HCT116 (cell line): ENCODE results near the gene GALE. TPM values are rescaled to one million over a fixed set of nuclear protein-coding genes. Genes with fewer than 3 reads are reported as not detected.
A peak's percentile ranks its signal among the peaks of the same experiment; 100 is the strongest.

Experiments used
- ATAC-seq: fragments of 200-7000 bp; cut with Tn5 transposase; 2 replicates; pipeline ENCODE4 v1.9.1; 2020; ENCODE audit warnings: mild to moderate bottlenecking, moderate library complexity
- Bru-seq: library from RNA; stranded (reverse); fragments of 400-500 nt; gene quantifications from one replicate; lab custom pipeline; 2021; lab: Mats Ljungman, UMichigan
- BruChase-seq, 2 experiments: library from RNA; stranded (reverse); fragments of 400-500 nt; gene quantifications; one replicate each; lab custom pipeline; 2021; lab: Mats Ljungman, UMichigan
- BruUV-seq: library from RNA; stranded (reverse); fragments of 400-500 nt; replicated peaks from 2 replicates; lab custom pipeline; 2021; lab: Mats Ljungman, UMichigan
- CTCF ChIA-PET: fragments of 300-600 bp; sonication (Branson Sonifier 250); formaldehyde crosslinking; loops from one replicate; lab custom pipeline; 2021; ENCODE audit warnings: antibody characterized with exemption; lab: Charles Lee
- POLR2A ChIA-PET: fragments of 300-600, 350-600 bp; sonication (Branson Sonifier 250); formaldehyde crosslinking; loops from one replicate; lab custom pipeline; 2021; ENCODE audit warnings: antibody characterized with exemption; lab: Charles Lee
- RAD21 ChIA-PET, 2 experiments: fragments of 300-600 bp; sonication (Branson Sonifier 250); formaldehyde crosslinking; loops; one replicate each; lab custom pipeline; 2023; ENCODE audit warnings: low total read pairs in 2 of 2; ENCODE audit not compliant: uncharacterized antibody in 2 of 2, unreplicated experiment in 2 of 2, low non-redundant PET in 1 of 2; lab: Charles Lee
- DNase-seq: peaks from one replicate; pipeline ENCODE4 v3.0.0-alpha.2; 2010; ENCODE audit warnings: low read depth, low spot score
- H2AFZ ChIP-seq: fragments of 200-600 bp; shearing (Covaris generic), sonication (generic); 2 replicates; pipeline ENCODE4 v1.6.1; 2017; ENCODE audit warnings: low read depth, mixed run types, mixed read lengths, antibody characterized with exemption, low read length; ENCODE audit not compliant: poor library complexity, severe bottlenecking
- H3K27ac ChIP-seq: 2 replicates; pipeline ENCODE4 v1.5.1; 2012; ENCODE audit warnings: low read depth, low read length
- H3K27me3 ChIP-seq: fragments of 200-600 bp; sonication (generic); 2 replicates; pipeline ENCODE4 v1.6.1; 2016; ENCODE audit warnings: mixed run types, low read length, mixed read lengths; ENCODE audit not compliant: insufficient read depth
- H3K36me3 ChIP-seq, 2 experiments: fragments of 200-500 bp in 1 of 2; fragments of 200-600 bp in 1 of 2; sonication (Bioruptor generic) in 1 of 2; sonication (generic) in 1 of 2; 2 replicates each; pipeline versions ENCODE4 v1.5.1 to v1.6.1; 2014 to 2016; ENCODE audit warnings: low read length in 2 of 2, inconsistent platforms in 1 of 2, mixed read lengths in 1 of 2, mixed run types in 1 of 2; ENCODE audit not compliant: insufficient read depth in 2 of 2, control insufficient read depth in 1 of 2
- H3K4me1 ChIP-seq, 2 experiments: fragments of 200-600 bp in 1 of 2; sonication (generic) in 1 of 2; 2 replicates each; pipeline versions ENCODE4 v1.5.1 to v1.6.1; 2012 to 2017; ENCODE audit warnings: low read length in 2 of 2, inconsistent platforms in 1 of 2, mild to moderate bottlenecking in 1 of 2, mixed read lengths in 1 of 2, mixed run types in 1 of 2, moderate library complexity in 1 of 2; ENCODE audit not compliant: insufficient read depth in 2 of 2, control insufficient read depth in 1 of 2
- H3K4me2 ChIP-seq: fragments of 200-600 bp; sonication (generic); 2 replicates; pipeline ENCODE4 v1.6.1; 2017; ENCODE audit warnings: mixed run types, low read length, mixed read lengths
- H3K4me3 ChIP-seq, 2 experiments: fragments of 200-600 bp in 1 of 2; sonication (generic) in 1 of 2; replicated peaks in 1 of 2; 2 replicates each; pipeline ENCODE4 v1.5.1; 2011 to 2016; ENCODE audit warnings: low read length in 2 of 2, control low read depth in 1 of 2, low read depth in 1 of 2, mild to moderate bottlenecking in 1 of 2, mixed read lengths in 1 of 2, mixed run types in 1 of 2
- H3K79me2 ChIP-seq: fragments of 200-600 bp; sonication (generic); 2 replicates; pipeline ENCODE4 v1.6.1; 2017; ENCODE audit warnings: mild to moderate bottlenecking, mixed run types, low read length, moderate library complexity, mixed read lengths; ENCODE audit not compliant: insufficient read depth
- H3K9ac ChIP-seq: fragments of 200-600 bp; sonication (generic); 2 replicates; pipeline ENCODE4 v1.6.1; 2016; ENCODE audit warnings: low read length, mixed read lengths
- H3K9me2 ChIP-seq: fragments of 200-600 bp; sonication (generic), shearing (Covaris generic); 2 replicates; pipeline ENCODE4 v1.6.1; 2017; ENCODE audit warnings: mixed run types, mild to moderate bottlenecking, moderate library complexity; ENCODE audit not compliant: insufficient read depth
- H3K9me3 ChIP-seq, 2 experiments: fragments of 200-500 bp in 1 of 2; fragments of 200-600 bp in 1 of 2; sonication (Bioruptor generic) in 1 of 2; sonication (generic) in 1 of 2; 2 replicates each; pipeline ENCODE4 v1.6.1; 2014 to 2017; ENCODE audit warnings: low read length in 2 of 2, mixed read lengths in 2 of 2, inconsistent platforms in 1 of 2, low read depth in 1 of 2, mild to moderate bottlenecking in 1 of 2, mixed run types in 1 of 2, moderate library complexity in 1 of 2; ENCODE audit not compliant: control insufficient read depth in 1 of 2, insufficient read depth in 1 of 2
- H4K20me1 ChIP-seq: fragments of 200-600 bp; sonication (generic), shearing (Covaris generic); 2 replicates; pipeline ENCODE4 v1.6.1; 2017; ENCODE audit warnings: mixed run types, mild to moderate bottlenecking, moderate library complexity; ENCODE audit not compliant: insufficient read depth
- CBX3 ChIP-seq: IDR thresholded peaks from 2 replicates; pipeline ENCODE4 v1.6.1; 2012; ENCODE audit warnings: low read depth
- CEBPB ChIP-seq: IDR thresholded peaks from 2 replicates; pipeline ENCODE4 v1.6.1; 2012; ENCODE audit warnings: low read depth
- EGR1 ChIP-seq: IDR thresholded peaks from 2 replicates; pipeline ENCODE4 v1.6.1; 2012; ENCODE audit warnings: low read depth
- ELF1 ChIP-seq: IDR thresholded peaks from 2 replicates; pipeline ENCODE4 v1.6.1; 2012; ENCODE audit warnings: low read depth, borderline replicate concordance
- EZH2 ChIP-seq: fragments of 200-600 bp; sonication (generic); IDR thresholded peaks from 2 replicates; pipeline ENCODE4 v1.6.1; 2017; ENCODE audit warnings: antibody characterized with exemption, mixed run types
- EZH2phosphoT487 ChIP-seq: fragments of 200-600 bp; IDR thresholded peaks from 2 replicates; pipeline ENCODE4 v1.6.1; 2018; ENCODE audit warnings: antibody characterized with exemption, borderline replicate concordance
- FOSL1 ChIP-seq: IDR thresholded peaks from 2 replicates; pipeline ENCODE4 v1.6.1; 2012; ENCODE audit warnings: low read depth
- JUND ChIP-seq: IDR thresholded peaks from 2 replicates; pipeline ENCODE4 v1.6.1; 2012
- POLR2A ChIP-seq: IDR thresholded peaks from 2 replicates; pipeline ENCODE4 v1.7.0; 2011; ENCODE audit warnings: borderline replicate concordance; ENCODE audit not compliant: insufficient read depth, insufficient read length; ENCODE audit errors: extremely low read depth
- POLR2AphosphoS5 ChIP-seq: IDR thresholded peaks from 2 replicates; pipeline ENCODE4 v1.6.1; 2011; ENCODE audit warnings: mild to moderate bottlenecking, low read depth, low read length, moderate library complexity
- RAD21 ChIP-seq: IDR thresholded peaks from 2 replicates; pipeline ENCODE4 v1.6.1; 2012; ENCODE audit warnings: low read depth, mild to moderate bottlenecking
- SP1 ChIP-seq: IDR thresholded peaks from 2 replicates; pipeline ENCODE4 v1.6.1; 2012; ENCODE audit warnings: low read depth
- SRF ChIP-seq: IDR thresholded peaks from 2 replicates; pipeline ENCODE4 v1.6.1; 2012; ENCODE audit warnings: low read depth
- TCF7L2 ChIP-seq: IDR thresholded peaks from 2 replicates; pipeline ENCODE4 v1.7.0; 2011; ENCODE audit warnings: borderline replicate concordance, inconsistent platforms; ENCODE audit not compliant: insufficient read depth, insufficient read length; ENCODE audit errors: extremely low read depth
- YY1 ChIP-seq: IDR thresholded peaks from 2 replicates; pipeline ENCODE4 v1.6.1; 2011; ENCODE audit warnings: low read length, low read depth, moderate library complexity, mild to moderate bottlenecking; ENCODE audit not compliant: insufficient replicate concordance; ENCODE audit errors: extremely low read depth
- ZFX ChIP-seq: fragments of 450-650 bp; IDR thresholded peaks from 2 replicates; pipeline ENCODE4 v1.6.1; 2017
- ZNF274 ChIP-seq: fragments of 200-500 bp; sonication (Bioruptor generic); IDR thresholded peaks from 2 replicates; pipeline ENCODE4 v1.6.1; 2014; ENCODE audit warnings: mild to moderate bottlenecking, low read depth, low read length, inconsistent platforms
- intact Hi-C: fragments of 100-400 bp; cut with micrococcal nuclease; formaldehyde crosslinking; loops from 2 replicates; pipeline ENCODE4 v1.10.0; 2022
- long read RNA-seq: library from polyadenylated mRNA; unstranded; transcript quantifications from one replicate; pipeline ENCODE4 v2.0.0, GENCODE V29; 2021; ENCODE audit not compliant: unreplicated experiment
- polyA plus RNA-seq: library from polyadenylated mRNA; unstranded; fragments of >200 nt; gene quantifications from 2 replicates; pipeline ENCODE4 v1.2.1, GENCODE V29; 2012; ENCODE audit warnings: missing spikeins
- total RNA-seq: library from RNA; stranded (reverse); gene quantifications from one replicate; pipeline ENCODE4 v1.2.1, GENCODE V29; 2021; ENCODE audit not compliant: unreplicated experiment
- TF ChIP-seq, protein P1 (sequence below): IDR thresholded peaks from 2 replicates; pipeline ENCODE4 v1.6.1; 2012
- TF ChIP-seq, protein P2 (sequence below): IDR thresholded peaks from 2 replicates; pipeline ENCODE4 v1.6.1; 2011; ENCODE audit warnings: mild to moderate bottlenecking, low read length, moderate library complexity; ENCODE audit not compliant: insufficient replicate concordance; ENCODE audit errors: extremely low read depth
- TF ChIP-seq, protein P3 (sequence below): IDR thresholded peaks from 2 replicates; pipeline ENCODE4 v1.6.1; 2012
- TF ChIP-seq, protein P4 (sequence below), 3 experiments: fragments of 200-600 bp in 1 of 3; sonication (generic) in 1 of 3; IDR thresholded peaks in 2 of 3; conservative IDR thresholded peaks in 1 of 3; 2 replicates each; pipeline ENCODE4 v1.5.1; 2012 to 2017; ENCODE audit warnings: low read depth in 2 of 3, low read length in 2 of 3, antibody characterized with exemption in 1 of 3, borderline replicate concordance in 1 of 3, control low read depth in 1 of 3, mild to moderate bottlenecking in 1 of 3, mixed read lengths in 1 of 3, mixed run types in 1 of 3, moderate library complexity in 1 of 3; ENCODE audit not compliant: insufficient read depth in 1 of 3

The GALE gene
- total RNA-seq (114 TPM), Bru-seq, nascent RNA (percentile 80 among the genes with signal in this experiment), BruChase-seq, experiment 1, labeled RNA remaining after a 6-hour chase (percentile 91 among the genes with signal in this experiment), BruChase-seq, experiment 2, labeled RNA remaining after a 2-hour chase (percentile 88 among the genes with signal in this experiment)
- 126 and 140 TPM in 2 replicates for polyA plus RNA-seq
- long read RNA-seq, transcript GALE-216 (12 exons, 1,566 nt): major isoform, 130 of 212 reads
- long read RNA-seq, partial matches to known transcripts: 14 of 212 reads
- long read RNA-seq, other reads (novel, unspliced or antisense): 58 of 212 reads

DNA sequence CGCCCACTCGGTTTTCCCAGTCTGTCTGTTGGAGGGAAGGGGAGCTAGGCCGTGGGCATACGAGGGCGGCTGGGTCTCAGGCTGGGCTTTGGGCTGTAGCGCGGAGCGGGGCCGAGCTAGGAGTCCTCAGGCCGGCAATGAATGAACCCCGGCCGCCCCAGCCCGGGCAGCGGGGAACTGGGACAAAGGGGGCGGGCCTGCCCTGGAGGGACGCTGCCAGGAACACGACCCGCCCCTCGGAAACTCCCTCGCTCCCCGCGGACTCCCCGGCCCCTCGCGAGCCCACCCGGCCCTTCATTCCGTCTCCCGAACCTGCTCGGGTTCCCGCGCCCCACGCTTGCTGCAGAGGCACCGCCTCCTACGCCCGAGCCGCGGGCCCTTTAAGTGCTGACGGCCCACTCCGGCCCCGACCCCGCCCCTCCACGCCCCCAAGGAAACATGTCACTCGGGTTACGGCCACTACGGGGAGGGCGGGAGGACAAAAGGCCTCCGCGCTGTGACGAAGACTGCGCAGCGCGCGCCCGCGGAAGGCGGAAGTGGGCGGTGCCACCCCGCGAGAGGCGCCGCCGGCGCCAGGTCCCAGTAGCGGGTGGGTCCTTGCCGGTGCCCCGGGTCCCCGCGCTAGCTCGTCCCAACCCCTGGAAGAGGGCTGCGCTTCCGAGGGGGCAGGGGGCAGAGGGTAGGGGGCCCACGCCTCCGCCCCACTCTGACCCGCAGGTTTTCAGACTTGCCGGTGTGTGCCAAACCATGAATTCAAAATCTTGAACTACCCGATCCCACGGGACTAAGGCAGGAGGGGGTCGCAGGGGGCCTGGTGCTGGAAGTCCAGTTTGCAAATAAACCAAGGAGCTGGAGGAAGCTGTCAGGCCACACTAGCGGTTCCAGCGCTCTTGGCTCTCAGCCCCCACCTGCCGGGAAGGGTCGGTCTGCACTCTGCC is at the start of gene GALE:
Gene GALE (minus strand): TSS at position 355 of the 938 bp plus-strand sequence. CDS start 1,747 bp downstream, outside the sequence.
- Histone ChIP-seq H3K9me3 (no peaks in the 10 kb centered on the region), H3K9me2 (no peaks in the 10 kb centered on the region), H3K27ac (peak within 1 kb of the TSS; percentile 93), H2AFZ (no peak within 1 kb of the TSS), H3K36me3 (peaks cover 12 to 21% of the 10 kb centered on the region in 2 experiments; a peak in 3 of 4 replicates), H4K20me1 (no peaks in the 10 kb centered on the region), H3K27me3 (no peaks in the 10 kb centered on the region), H3K4me2 (peak within 1 kb of the TSS; percentile 92), H3K9ac (peak within 1 kb of the TSS; percentile 87), H3K4me3 (peak within 1 kb of the TSS; percentile 65 to 94), H3K4me1 (peaks cover 10 to 35% of the 10 kb centered on the region in 2 experiments), H3K79me2 (peaks cover 22% of the 10 kb centered on the region; the same call in 1 of the 2 replicates)
- intact Hi-C loops: loop anchor here (1.0 kb wide), 1 partner anchor 22 kb away; the partner anchor contains the start of gene PITHD1
- ChIA-PET CTCF (interaction anchor here (0.6 to 2.7 kb wide), 3 partner anchors 10 to 116 kb away, joined by 3 to 15 read pairs (median 13); no protein-coding TSS in a partner anchor), RAD21 (no interaction called here), POLR2A (interaction anchor here (1.2 to 2.0 kb wide), 4 partner anchors 9 to 25 kb away, joined by 3 to 9 read pairs (median 4); partner anchors contain the start of genes HMGCL and LYPLA2)
- peak; percentile 86 for DNase-seq
- no TSS peak for BruUV-seq
- peak; percentile 71 for ATAC-seq
- TF ChIP-seq, protein P1, sequence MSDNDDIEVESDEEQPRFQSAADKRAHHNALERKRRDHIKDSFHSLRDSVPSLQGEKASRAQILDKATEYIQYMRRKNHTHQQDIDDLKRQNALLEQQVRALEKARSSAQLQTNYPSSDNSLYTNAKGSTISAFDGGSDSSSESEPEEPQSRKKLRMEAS: no peak
- TF ChIP-seq RAD21: no peak
- TF ChIP-seq, protein P2, sequence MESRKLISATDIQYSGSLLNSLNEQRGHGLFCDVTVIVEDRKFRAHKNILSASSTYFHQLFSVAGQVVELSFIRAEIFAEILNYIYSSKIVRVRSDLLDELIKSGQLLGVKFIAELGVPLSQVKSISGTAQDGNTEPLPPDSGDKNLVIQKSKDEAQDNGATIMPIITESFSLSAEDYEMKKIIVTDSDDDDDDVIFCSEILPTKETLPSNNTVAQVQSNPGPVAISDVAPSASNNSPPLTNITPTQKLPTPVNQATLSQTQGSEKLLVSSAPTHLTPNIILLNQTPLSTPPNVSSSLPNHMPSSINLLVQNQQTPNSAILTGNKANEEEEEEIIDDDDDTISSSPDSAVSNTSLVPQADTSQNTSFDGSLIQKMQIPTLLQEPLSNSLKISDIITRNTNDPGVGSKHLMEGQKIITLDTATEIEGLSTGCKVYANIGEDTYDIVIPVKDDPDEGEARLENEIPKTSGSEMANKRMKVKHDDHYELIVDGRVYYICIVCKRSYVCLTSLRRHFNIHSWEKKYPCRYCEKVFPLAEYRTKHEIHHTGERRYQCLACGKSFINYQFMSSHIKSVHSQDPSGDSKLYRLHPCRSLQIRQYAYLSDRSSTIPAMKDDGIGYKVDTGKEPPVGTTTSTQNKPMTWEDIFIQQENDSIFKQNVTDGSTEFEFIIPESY: peak; percentile 88
- TF ChIP-seq EZH2: no peak
- peak; percentile 84 for TF ChIP-seq TCF7L2
- TF ChIP-seq ZFX: peak; percentile 38; the same call in 1 of the 2 replicates
- TF ChIP-seq, protein P3, sequence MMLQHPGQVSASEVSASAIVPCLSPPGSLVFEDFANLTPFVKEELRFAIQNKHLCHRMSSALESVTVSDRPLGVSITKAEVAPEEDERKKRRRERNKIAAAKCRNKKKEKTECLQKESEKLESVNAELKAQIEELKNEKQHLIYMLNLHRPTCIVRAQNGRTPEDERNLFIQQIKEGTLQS: no peak
- TF ChIP-seq SP1: no peak
- TF ChIP-seq SRF: no peak
- TF ChIP-seq POLR2AphosphoS5: peak; percentile 85
- TF ChIP-seq YY1: peak; percentile 73
- no peak for TF ChIP-seq ELF1
- no peak for TF ChIP-seq EGR1
- no peak for TF ChIP-seq CEBPB
- TF ChIP-seq, protein P4, sequence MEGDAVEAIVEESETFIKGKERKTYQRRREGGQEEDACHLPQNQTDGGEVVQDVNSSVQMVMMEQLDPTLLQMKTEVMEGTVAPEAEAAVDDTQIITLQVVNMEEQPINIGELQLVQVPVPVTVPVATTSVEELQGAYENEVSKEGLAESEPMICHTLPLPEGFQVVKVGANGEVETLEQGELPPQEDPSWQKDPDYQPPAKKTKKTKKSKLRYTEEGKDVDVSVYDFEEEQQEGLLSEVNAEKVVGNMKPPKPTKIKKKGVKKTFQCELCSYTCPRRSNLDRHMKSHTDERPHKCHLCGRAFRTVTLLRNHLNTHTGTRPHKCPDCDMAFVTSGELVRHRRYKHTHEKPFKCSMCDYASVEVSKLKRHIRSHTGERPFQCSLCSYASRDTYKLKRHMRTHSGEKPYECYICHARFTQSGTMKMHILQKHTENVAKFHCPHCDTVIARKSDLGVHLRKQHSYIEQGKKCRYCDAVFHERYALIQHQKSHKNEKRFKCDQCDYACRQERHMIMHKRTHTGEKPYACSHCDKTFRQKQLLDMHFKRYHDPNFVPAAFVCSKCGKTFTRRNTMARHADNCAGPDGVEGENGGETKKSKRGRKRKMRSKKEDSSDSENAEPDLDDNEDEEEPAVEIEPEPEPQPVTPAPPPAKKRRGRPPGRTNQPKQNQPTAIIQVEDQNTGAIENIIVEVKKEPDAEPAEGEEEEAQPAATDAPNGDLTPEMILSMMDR (IDR thresholded peaks at IDR 0.05 in 2 of 3, conservative IDR thresholded peaks at IDR 0.05 in 1 of 3; ENCODE audit: borderline replicate concordance in 1 of 3, insufficient read depth in 1 of 3, low read depth in 2 of 3, low read length in 2 of 3): no peak
- TF ChIP-seq POLR2A: peak; percentile 57
- no peak for TF ChIP-seq EZH2phosphoT487
- TF ChIP-seq CBX3: no peak
- no peak for TF ChIP-seq JUND
- TF ChIP-seq FOSL1: no peak
- TF ChIP-seq ZNF274: no peak
